ENCODE measurements around the gene SLC25A15.
"Not testable (repeated sequence)": the region's sequence is repeated elsewhere in the genome, so short reads cannot be mapped to it uniquely, and the experiment has no call there.

SLC25A15 gene

DNA sequence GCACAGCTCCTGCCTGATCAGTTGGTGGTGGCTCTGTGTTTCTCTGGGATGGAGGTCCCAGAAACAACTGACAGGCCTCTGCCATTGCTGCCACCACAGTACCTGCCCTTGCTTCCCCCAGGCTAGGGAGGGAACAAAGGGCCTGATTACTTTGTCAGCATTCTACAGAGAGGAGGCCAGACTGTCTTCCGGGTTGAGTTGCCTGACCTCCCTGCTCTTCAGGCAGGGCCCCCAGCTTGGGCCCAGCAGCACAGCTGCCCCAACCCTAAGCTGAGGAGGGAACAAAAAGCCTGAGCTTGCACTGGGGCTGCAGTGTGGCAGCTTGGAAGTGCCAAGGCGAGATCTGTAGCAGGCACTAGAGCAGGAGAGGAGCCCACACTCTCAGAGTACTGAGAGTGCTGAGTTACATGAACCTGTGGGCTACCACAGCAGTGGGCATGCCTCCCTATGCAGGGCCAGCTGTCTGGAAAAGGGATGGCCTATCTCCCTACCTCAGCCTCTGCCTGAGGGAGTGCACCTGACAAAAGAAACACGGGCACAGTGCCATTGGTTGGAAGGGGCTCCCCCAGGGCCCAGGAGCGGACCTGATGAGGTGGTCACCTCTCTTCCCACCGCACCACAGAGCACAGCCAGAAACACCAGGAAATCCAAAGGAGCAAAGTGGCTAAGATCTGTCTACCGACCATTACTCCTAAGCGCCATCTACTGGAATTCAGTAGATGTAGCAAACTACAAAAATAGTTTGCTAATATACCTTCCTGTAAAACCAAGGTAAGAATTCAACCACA, 24.4 kb downstream of the SLC25A15 start:
- peak; percentile 61 for DNase-seq (ENCODE audit: low read depth, low spot score)

DNA sequence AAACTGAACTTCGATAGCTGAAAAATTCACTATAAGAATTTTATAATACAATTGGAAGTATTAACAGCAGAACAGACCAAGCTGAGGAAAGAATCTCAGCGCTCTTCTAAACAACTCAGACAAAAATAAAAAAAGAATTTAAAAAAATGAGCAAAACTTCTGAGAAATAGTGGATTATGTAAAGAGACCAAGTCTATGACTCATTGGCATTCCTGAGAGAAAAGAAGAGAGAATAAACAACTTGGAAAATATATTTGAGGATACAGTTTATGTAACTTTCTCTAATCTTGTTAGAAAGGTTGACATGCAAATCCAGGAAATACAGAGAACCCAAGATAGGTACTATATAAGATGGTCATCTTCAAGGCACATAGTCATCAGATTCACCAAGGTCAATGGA, 25.4 kb downstream of the SLC25A15 start:
- no peak for DNase-seq (ENCODE audit: low read depth, low spot score)

- no peak for DNase-seq (ENCODE audit: low read depth, low spot score)
Observed at GRCh38 chr13:40818926-40819325, 29.5 kb downstream of the SLC25A15 start.

DNA sequence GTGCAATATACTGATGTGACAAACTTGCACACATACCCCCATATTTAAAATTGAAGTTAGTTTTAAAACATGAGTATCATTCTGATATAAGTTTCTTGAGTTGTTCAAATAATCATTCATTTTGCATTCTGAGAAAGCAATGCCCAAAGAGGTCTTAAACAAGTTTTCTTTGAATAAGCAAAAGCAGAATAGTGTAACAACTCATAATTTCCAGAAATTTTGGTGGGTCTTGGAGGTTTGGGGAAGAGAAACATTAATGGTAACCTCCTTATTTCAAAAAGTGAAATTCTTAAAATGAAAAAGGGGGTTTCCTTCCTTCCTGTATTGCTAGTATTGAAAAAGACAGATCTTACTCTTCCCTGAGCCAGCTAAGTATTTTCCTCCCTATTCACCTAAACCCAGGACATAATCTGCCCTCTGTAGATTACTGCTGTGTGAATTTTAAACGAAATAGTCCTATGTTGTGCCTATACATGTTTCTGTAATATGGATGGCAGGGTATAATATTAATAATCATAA, 30.4 kb downstream of the SLC25A15 start:
- DNase-seq (ENCODE audit: low read depth, low spot score), result no peak

GRCh38 chr13:40839725-40840124, 50.3 kb downstream of the SLC25A15 start:
- DNase-seq (ENCODE audit: low read depth, low spot score), result not testable (repeated sequence)

DNA sequence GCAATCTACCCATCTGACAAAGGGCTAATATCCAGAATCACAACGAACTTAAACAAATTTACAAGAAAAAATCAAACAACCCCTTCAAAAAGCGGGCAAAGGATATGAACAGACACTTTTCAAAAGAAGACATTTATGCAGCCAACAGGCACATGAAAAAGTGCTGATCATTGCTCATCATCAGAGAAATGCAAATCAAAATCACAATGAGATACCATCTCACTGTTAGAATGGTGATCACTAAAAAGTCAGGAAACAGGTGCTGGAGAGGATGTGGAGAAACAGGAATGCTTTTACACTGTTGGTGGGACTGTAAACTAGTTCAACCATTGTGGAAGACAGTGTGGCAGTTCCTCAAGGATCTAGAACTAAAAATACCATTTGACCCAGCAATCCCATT, 51.5 kb downstream of the SLC25A15 start:
- DNase-seq (ENCODE audit: low read depth, low spot score), result not testable (repeated sequence)

Measured in ELF-1 (cell line).